Measurements from ENCODE around the gene ZNF536.
"Not testable (repeated sequence)": the region's sequence is repeated elsewhere in the genome, so short reads cannot be mapped to it uniquely, and the experiment has no call there.

The ZNF536 gene

DNA sequence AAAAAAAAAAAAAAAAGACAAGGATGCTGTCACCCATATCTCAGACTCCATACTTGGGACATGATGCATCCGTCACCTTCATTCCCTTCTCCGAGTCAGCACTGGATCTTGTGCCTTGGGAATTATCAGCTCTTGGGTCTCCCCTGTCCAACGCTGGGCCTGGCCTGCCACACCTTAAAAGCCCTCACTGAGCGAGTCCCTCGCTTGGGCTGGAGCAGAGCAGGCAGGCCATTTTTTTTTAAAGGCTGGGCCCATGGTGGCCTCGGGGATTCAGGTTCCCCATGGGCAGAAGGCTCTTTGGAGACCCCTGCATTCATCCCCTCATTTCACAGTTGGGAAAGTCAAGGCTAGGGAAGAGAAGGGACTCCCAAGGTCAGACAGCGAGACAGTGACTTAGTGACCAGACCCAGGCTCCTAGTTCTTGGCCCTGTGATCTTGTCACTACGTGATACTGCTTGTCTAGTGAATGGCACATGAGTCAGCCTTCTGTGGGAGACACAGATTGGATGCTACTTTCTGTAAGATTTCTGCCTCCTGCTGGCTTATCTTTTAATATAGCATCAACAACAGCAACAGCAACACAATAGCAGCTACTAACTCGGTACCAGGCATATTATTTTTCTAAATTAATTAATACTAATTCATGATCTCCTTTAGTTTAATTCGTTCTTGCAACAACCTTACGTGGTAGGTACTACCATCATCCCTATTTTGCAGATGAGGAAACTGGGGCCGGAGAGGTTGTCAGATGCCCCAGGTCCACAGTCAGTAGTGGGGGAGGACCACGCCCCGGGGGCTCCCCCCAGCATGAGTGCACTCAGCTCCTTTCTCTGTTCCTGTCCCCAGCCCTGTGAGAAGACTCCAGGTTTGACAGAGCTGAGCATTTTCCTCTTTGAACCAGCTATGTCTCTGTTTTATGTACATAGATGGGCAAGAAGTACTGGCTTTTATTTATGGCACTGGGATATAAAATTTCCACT is 27.4 kb upstream of the ZNF536 start:
- H3K4me3 ChIP-seq (ENCODE audit: low read depth, low read length), result no peak overlapping the region

DNA sequence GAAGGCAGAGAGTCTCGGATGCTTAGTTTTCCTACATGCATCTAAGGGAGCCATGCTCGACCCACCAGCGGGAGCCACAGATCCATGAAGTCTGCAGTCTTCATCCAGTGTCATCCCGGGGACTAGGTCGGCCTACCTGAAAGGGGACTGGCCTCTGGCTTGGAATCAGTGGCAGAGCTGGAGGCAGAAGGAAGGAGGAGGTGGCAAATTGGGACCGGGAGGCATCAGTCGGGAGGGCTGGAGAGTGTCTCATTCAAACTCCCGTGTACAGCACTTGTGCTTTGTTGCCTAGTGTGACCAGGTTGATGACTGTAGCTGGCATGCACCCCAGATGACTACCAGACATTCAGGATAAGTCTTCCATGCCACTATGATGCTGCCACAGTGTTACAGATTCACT is 26.5 kb upstream of the ZNF536 start:
- H3K36me3 ChIP-seq (ENCODE audit: control insufficient read depth, insufficient read depth, low read length), result no peaks in the 10 kb centered on the region
- H3K4me3 ChIP-seq (ENCODE audit: low read depth, low read length), result no peak overlapping the region
- peaks cover 7% of the 10 kb centered on the region for H3K4me1 ChIP-seq (ENCODE audit: control insufficient read depth, insufficient read depth, low read length)
- no peak overlapping the region for H3K27ac ChIP-seq (ENCODE audit: low read depth, low read length)
- H3K27me3 ChIP-seq (ENCODE audit: control insufficient read depth, insufficient read depth, low read length), result no peaks in the 10 kb centered on the region; the same call in 1 of the 2 replicates
- no peak overlapping the region for H3K9ac ChIP-seq (ENCODE audit: low read depth, low read length)
- no peaks in the 10 kb centered on the region for H3K9me3 ChIP-seq (ENCODE audit: control insufficient read depth, insufficient read depth, low read length)

More for the DNA sequence above, 27.4 kb upstream of the ZNF536 start:
- H3K9ac ChIP-seq (ENCODE audit: low read depth, low read length), result no peak overlapping the region
- H3K9me3 ChIP-seq (ENCODE audit: control insufficient read depth, insufficient read depth, low read length), result no peaks in the 10 kb centered on the region
- H3K4me1 ChIP-seq (ENCODE audit: control insufficient read depth, insufficient read depth, low read length), result 0 out of 2 replicates have a peak, but pooled peaks cover 5% of the 10 kb centered on the region
- no peaks in the 10 kb centered on the region for H3K36me3 ChIP-seq (ENCODE audit: control insufficient read depth, insufficient read depth, low read length)
- no peaks in the 10 kb centered on the region for H3K27me3 ChIP-seq (ENCODE audit: control insufficient read depth, insufficient read depth, low read length)
- no peak overlapping the region for H3K27ac ChIP-seq (ENCODE audit: low read depth, low read length)

DNA sequence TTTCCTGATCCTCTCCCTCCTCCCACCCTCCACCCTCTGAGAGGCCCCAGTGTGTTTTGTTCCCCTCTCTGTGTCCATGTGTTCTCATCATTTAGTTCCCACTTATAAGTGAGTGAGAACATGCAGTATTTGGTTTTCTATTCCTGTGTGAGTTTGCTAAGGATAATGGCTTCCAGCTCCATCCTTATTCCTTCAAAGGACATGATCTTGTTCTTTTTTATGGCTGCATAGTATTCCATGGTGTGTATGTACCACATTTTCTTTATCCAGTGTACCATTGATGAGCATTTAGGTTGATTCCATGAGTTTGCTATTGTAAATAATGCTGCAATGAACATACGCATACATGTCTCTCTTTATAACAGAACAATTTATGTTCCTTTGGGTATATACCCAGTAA is 25.7 kb upstream of the ZNF536 start:
- H3K4me3 ChIP-seq (ENCODE audit: low read depth, low read length); H3K9me3 ChIP-seq (ENCODE audit: control insufficient read depth, insufficient read depth, low read length); H3K36me3 ChIP-seq (ENCODE audit: control insufficient read depth, insufficient read depth, low read length); H3K27ac ChIP-seq (ENCODE audit: low read depth, low read length); H3K9ac ChIP-seq (ENCODE audit: low read depth, low read length); H3K27me3 ChIP-seq (ENCODE audit: control insufficient read depth, insufficient read depth, low read length): not testable (repeated sequence)
- H3K4me1 ChIP-seq (ENCODE audit: control insufficient read depth, insufficient read depth, low read length), result peaks cover 14% of the 10 kb centered on the region

DNA sequence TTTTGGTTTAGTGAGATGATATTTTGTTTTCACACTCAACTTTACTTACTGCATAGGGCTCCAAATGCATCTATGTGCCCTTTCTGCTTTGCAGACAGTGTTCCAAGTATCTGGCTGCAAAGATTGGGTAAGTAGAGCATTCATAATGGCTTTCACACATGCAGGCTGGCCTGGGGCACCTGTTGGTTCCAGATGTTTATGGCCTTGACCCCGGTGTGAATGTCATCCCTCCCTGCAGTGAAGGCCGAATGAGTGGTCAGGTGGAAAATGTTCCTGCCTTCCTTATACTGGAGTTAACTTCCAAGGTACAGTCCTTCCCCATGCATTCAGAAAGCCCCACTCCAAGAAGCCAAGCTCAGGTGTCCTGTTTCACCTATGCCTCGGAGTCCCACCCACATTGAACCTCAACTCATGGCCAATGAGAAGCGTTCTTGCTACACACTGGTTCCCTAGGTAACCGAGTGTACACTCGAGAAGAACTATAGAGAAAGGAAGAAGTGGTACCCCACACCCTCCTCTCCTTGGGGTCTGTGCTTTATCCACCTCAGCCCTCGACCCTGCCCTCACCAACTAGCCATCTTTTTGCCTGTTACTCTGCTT is 23.0 kb upstream of the ZNF536 start:
- H3K9me3 ChIP-seq (ENCODE audit: control insufficient read depth, insufficient read depth, low read length), result no peaks in the 10 kb centered on the region
- H3K4me1 ChIP-seq (ENCODE audit: control insufficient read depth, insufficient read depth, low read length), result peaks cover 26% of the 10 kb centered on the region
- H3K4me3 ChIP-seq (ENCODE audit: low read depth, low read length), result no peak overlapping the region
- H3K27ac ChIP-seq (ENCODE audit: low read depth, low read length), result no peak overlapping the region
- H3K27me3 ChIP-seq (ENCODE audit: control insufficient read depth, insufficient read depth, low read length), result no peaks in the 10 kb centered on the region; the same call in 1 of the 2 replicates
- H3K9ac ChIP-seq (ENCODE audit: low read depth, low read length), result no peak overlapping the region
- no peaks in the 10 kb centered on the region for H3K36me3 ChIP-seq (ENCODE audit: control insufficient read depth, insufficient read depth, low read length)

DNA sequence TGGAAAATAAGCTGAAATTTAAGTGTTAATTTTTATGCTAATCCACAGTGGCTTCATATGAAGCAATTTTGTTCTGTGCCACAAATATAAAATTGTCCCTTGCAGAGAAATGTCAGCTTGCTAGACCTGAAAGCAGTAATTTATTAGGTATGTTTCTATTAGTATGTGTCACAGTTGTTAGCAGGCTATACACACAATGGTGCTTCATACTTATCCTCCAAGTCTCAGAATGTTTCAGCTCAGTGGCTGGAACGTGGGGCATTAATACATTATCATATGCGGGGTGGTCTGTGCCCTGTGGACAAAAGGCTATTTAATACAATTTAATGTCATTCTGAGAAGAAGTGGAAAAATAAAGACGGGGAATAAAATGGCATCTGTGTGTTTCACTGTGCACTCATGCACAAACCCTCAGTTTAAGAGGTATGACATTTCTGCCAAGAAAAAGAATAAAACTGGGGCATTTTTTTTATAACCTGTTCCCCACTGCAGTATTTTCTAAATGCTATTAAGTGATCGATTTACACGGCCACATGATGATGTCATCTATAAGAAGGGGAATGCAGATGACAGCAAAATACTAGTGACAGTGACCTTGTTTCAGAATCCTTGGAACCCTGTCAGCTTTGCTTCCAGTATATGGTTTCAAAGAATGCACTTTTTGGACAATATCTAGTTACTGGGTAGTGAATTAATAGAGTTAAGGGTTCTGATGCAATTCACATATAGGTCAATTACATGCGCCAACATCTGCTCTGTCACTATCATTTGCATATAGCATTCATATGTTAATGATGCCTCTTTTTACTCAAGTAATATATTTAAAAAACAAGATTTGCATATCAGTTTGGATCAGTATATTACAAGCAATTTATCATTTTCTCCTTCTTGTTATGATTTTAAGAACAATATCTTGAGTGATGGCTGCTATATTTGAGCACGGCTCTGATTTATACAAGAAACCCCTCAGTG is 21.2 kb upstream of the ZNF536 start:
- Histone ChIP-seq H3K36me3 (ENCODE audit: control insufficient read depth, insufficient read depth, low read length) (no peaks in the 10 kb centered on the region), H3K4me3 (ENCODE audit: low read depth, low read length) (no peak overlapping the region; the same call in 1 of the 2 replicates), H3K4me1 (ENCODE audit: control insufficient read depth, insufficient read depth, low read length) (peaks cover 26% of the 10 kb centered on the region), H3K27me3 (ENCODE audit: control insufficient read depth, insufficient read depth, low read length) (no peaks in the 10 kb centered on the region; the same call in 1 of the 2 replicates), H3K27ac (ENCODE audit: low read depth, low read length) (no peak overlapping the region), H3K9ac (ENCODE audit: low read depth, low read length) (peak overlapping the region; percentile 64; the same call in 1 of the 2 replicates), H3K9me3 (ENCODE audit: control insufficient read depth, insufficient read depth, low read length) (no peaks in the 10 kb centered on the region)

DNA sequence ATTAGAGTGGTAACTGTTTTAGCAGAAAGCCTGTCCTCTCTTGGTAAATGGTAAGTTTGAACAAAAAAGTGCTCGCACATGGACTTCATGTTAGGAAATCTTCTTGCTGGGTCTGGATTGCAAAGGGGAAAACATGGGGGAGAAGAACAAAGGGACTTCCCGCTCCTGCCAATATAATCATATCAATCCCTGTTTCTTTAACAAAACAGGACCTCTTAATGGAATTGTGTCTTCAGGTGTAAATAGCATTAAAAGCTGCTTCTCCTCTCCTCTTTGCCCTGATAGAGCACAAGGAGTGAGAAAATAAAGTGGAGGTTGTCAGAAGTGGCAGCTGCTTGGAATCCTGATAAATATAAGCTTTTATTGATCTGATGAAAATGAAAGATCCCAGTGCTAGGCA is 20.4 kb upstream of the ZNF536 start:
- no peaks in the 10 kb centered on the region; the same call in 1 of the 2 replicates for H3K27me3 ChIP-seq (ENCODE audit: control insufficient read depth, insufficient read depth, low read length)
- H3K9me3 ChIP-seq (ENCODE audit: control insufficient read depth, insufficient read depth, low read length), result no peaks in the 10 kb centered on the region
- H3K36me3 ChIP-seq (ENCODE audit: control insufficient read depth, insufficient read depth, low read length), result no peaks in the 10 kb centered on the region
- no peak overlapping the region for H3K4me3 ChIP-seq (ENCODE audit: low read depth, low read length)
- H3K27ac ChIP-seq (ENCODE audit: low read depth, low read length), result no peak overlapping the region
- H3K9ac ChIP-seq (ENCODE audit: low read depth, low read length), result 0 out of 2 replicates have a peak overlapping the region, but pooled peaks have one; percentile 64
- H3K4me1 ChIP-seq (ENCODE audit: control insufficient read depth, insufficient read depth, low read length), result peaks cover 26% of the 10 kb centered on the region

DNA sequence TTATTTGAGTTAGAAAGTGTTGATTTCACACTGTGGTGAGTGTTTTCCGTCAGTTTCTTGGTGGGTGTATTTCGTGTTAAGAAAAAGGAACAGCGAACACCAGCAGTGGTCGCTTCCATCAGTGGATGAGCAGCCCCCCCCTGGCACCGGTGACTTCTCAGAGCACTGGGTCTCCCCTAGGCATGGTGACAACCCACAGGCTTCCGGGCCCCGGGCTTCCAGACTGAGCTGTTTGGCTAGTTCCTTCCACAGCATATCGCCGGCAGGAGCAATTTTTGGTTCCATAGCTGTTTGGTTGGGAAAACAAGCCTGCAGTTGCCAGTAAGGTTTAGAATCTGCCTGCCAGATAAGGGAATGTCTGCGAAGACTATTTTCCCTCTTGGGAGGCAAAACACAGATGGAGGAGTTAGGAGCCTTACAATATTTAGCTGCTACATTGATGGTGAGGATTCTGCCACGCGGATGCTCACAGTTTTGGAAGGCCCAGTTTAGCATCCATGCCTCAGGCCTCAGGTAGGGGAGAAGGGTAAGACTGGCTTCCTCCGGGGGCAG is 18.7 kb upstream of the ZNF536 start:
- H3K9me3 ChIP-seq (ENCODE audit: control insufficient read depth, insufficient read depth, low read length), result no peaks in the 10 kb centered on the region
- H3K9ac ChIP-seq (ENCODE audit: low read depth, low read length), result no peak overlapping the region
- peaks cover 26% of the 10 kb centered on the region for H3K4me1 ChIP-seq (ENCODE audit: control insufficient read depth, insufficient read depth, low read length)
- no peak overlapping the region for H3K4me3 ChIP-seq (ENCODE audit: low read depth, low read length)
- H3K27me3 ChIP-seq (ENCODE audit: control insufficient read depth, insufficient read depth, low read length), result no peaks in the 10 kb centered on the region; the same call in 1 of the 2 replicates
- H3K27ac ChIP-seq (ENCODE audit: low read depth, low read length), result no peak overlapping the region
- no peaks in the 10 kb centered on the region for H3K36me3 ChIP-seq (ENCODE audit: control insufficient read depth, insufficient read depth, low read length)

DNA sequence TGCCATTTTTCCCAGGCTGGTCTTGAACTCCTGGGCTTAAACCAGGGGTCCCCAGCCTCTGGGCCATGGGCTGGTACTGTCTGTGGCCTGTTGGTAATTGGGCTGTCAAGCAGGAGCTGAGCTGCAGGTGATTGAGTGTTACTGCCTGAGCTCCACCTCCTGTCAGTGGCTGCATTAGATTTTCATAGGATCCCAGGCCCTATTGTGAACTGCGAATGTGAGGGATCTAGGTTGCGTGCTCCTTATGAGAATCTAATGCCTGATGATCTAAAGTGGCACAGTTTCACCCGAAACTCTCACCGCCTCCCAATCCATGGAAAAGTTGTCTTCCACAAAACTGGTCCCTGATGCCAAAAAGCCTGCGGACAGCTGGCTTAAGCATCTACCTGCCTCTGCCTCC is 16.6 kb upstream of the ZNF536 start:
- Histone ChIP-seq H3K36me3 (ENCODE audit: control insufficient read depth, insufficient read depth, low read length) (no peaks in the 10 kb centered on the region), H3K4me3 (ENCODE audit: low read depth, low read length) (no peak overlapping the region), H3K27ac (ENCODE audit: low read depth, low read length) (no peak overlapping the region), H3K4me1 (ENCODE audit: control insufficient read depth, insufficient read depth, low read length) (peaks cover 24% of the 10 kb centered on the region), H3K9ac (ENCODE audit: low read depth, low read length) (no peak overlapping the region), H3K27me3 (ENCODE audit: control insufficient read depth, insufficient read depth, low read length) (no peaks in the 10 kb centered on the region), H3K9me3 (ENCODE audit: control insufficient read depth, insufficient read depth, low read length) (no peaks in the 10 kb centered on the region)

DNA sequence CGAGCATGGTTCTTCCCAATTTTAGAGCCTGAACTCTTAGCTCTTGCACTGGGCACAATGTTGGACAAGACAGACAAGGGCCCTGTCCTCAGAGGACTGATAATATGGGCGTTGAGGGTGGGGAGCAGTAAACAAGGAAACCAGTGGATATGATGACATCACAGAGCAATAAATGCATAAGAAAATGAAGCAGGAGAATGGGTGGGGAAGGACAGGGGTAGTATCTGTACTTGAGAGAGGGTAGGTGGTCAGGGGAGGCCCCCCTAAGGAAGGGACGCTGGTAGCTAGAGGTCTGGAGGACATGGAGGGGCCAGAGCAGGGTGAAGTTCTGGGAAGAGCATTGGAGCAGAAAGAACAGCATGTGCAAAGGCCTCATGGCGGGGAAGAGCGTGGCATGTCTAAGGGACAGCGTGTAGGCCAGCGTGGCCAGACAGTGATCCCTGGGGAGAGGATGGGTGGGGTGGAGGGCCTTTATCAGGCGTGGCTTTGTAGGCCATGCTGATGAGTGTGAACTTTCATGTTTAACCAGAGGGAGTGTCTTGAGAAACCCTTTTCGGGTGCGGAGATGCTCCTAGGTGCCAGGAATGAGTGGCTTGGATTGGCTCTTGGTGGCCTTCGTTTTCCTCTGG is 15.1 kb upstream of the ZNF536 start:
- no peak overlapping the region for H3K4me3 ChIP-seq (ENCODE audit: low read depth, low read length)
- H3K9ac ChIP-seq (ENCODE audit: low read depth, low read length), result no peak overlapping the region
- H3K27me3 ChIP-seq (ENCODE audit: control insufficient read depth, insufficient read depth, low read length), result no peaks in the 10 kb centered on the region
- H3K27ac ChIP-seq (ENCODE audit: low read depth, low read length), result no peak overlapping the region
- no peaks in the 10 kb centered on the region for H3K9me3 ChIP-seq (ENCODE audit: control insufficient read depth, insufficient read depth, low read length)
- peaks cover 14% of the 10 kb centered on the region for H3K4me1 ChIP-seq (ENCODE audit: control insufficient read depth, insufficient read depth, low read length)
- no peaks in the 10 kb centered on the region for H3K36me3 ChIP-seq (ENCODE audit: control insufficient read depth, insufficient read depth, low read length)

DNA sequence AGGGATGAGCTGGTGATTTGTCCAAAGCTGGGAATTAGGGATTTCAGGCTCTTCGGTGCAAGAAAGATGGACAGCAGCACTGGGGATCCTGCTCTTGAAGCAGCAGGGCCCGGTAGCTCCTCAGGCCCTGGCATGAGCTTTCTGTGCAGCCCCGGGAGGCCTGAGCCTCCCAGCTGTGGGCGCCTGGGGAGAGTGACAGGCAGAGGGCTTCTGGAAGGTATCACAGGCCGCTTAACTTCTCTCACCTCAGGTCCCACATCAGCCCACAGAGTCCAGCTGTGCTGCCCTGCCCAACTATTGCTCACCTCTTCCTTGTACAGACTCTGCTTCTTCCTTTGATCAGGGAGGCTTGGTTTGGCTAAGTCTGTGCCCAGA is 14.6 kb upstream of the ZNF536 start:
- Histone ChIP-seq H3K9me3 (ENCODE audit: control insufficient read depth, insufficient read depth, low read length) (no peaks in the 10 kb centered on the region), H3K27me3 (ENCODE audit: control insufficient read depth, insufficient read depth, low read length) (no peaks in the 10 kb centered on the region), H3K4me3 (ENCODE audit: low read depth, low read length) (no peak overlapping the region), H3K9ac (ENCODE audit: low read depth, low read length) (no peak overlapping the region), H3K4me1 (ENCODE audit: control insufficient read depth, insufficient read depth, low read length) (peaks cover 9% of the 10 kb centered on the region), H3K36me3 (ENCODE audit: control insufficient read depth, insufficient read depth, low read length) (no peaks in the 10 kb centered on the region), H3K27ac (ENCODE audit: low read depth, low read length) (no peak overlapping the region)

All from HUES48 (cell line).